ENCODE results near the gene MANEAL. TPM values are rescaled to one million over a fixed set of nuclear protein-coding genes. Genes with fewer than 3 reads are reported as not detected.

MANEAL gene
- total RNA-seq, 1 donor from 2014 or later: 1.4 TPM

GRCh38 chr1:37836788-37837187, 43.1 kb downstream of the MANEAL start:
- no peak overlapping the region for H3K9ac ChIP-seq (ENCODE audit: low read length)
- no peaks in the 10 kb centered on the region for H3K9me3 Mint-ChIP-seq (ENCODE audit: unreplicated experiment)
- no peaks in the 10 kb centered on the region for H3K27me3 Mint-ChIP-seq (ENCODE audit: low read depth, unreplicated experiment)
- H3K36me3 ChIP-seq (ENCODE audit: insufficient read depth, low read length): peaks cover 47% of the 10 kb centered on the region
- TF ChIP-seq EZH2 (IDR thresholded peaks at IDR 0.05; ENCODE audit: insufficient read depth, low read length): no peak
- TF ChIP-seq, protein P1, sequence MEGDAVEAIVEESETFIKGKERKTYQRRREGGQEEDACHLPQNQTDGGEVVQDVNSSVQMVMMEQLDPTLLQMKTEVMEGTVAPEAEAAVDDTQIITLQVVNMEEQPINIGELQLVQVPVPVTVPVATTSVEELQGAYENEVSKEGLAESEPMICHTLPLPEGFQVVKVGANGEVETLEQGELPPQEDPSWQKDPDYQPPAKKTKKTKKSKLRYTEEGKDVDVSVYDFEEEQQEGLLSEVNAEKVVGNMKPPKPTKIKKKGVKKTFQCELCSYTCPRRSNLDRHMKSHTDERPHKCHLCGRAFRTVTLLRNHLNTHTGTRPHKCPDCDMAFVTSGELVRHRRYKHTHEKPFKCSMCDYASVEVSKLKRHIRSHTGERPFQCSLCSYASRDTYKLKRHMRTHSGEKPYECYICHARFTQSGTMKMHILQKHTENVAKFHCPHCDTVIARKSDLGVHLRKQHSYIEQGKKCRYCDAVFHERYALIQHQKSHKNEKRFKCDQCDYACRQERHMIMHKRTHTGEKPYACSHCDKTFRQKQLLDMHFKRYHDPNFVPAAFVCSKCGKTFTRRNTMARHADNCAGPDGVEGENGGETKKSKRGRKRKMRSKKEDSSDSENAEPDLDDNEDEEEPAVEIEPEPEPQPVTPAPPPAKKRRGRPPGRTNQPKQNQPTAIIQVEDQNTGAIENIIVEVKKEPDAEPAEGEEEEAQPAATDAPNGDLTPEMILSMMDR (IDR thresholded peaks at IDR 0.05; ENCODE audit: insufficient read depth, low read depth, low read length): no peak
- FAIRE-seq (no peak), DNase-seq (ENCODE audit: low read depth) (no peak)
- H3K79me2 ChIP-seq (ENCODE audit: insufficient read depth, low read length): peaks cover 10% of the 10 kb centered on the region
- no peak overlapping the region for H3K4me3 Mint-ChIP-seq (ENCODE audit: unreplicated experiment)
- no peaks in the 10 kb centered on the region for H3K9me3 ChIP-seq (ENCODE audit: insufficient read depth, low read depth, low read length)
- H3K4me1 Mint-ChIP-seq (ENCODE audit: low read depth, unreplicated experiment): no peaks in the 10 kb centered on the region
- peaks cover 15% of the 10 kb centered on the region for H3K36me3 Mint-ChIP-seq (ENCODE audit: low read depth, unreplicated experiment)
- no peak overlapping the region for H2AFZ ChIP-seq (ENCODE audit: low read depth, low read length)
- H3K27ac ChIP-seq (ENCODE audit: low read depth, low read length): no peak overlapping the region
- no peak overlapping the region for H3K4me3 ChIP-seq (ENCODE audit: insufficient read depth, low read depth, low read length)
- H3K4me2 ChIP-seq (ENCODE audit: low read length): no peak overlapping the region
- peaks cover 23% of the 10 kb centered on the region for H4K20me1 ChIP-seq (ENCODE audit: insufficient read depth, low read length)
- H3K27me3 ChIP-seq (ENCODE audit: insufficient read depth, low read length): no peaks in the 10 kb centered on the region
- no peak overlapping the region for H3K27ac Mint-ChIP-seq (ENCODE audit: unreplicated experiment)
- H3K4me1 ChIP-seq (ENCODE audit: insufficient read depth, low read length): no peaks in the 10 kb centered on the region

- Mint-ChIP-seq H3K9me3 (ENCODE audit: unreplicated experiment) (no peaks in the 10 kb centered on the region), H3K4me1 (ENCODE audit: low read depth, unreplicated experiment) (no peaks in the 10 kb centered on the region), H3K27me3 (ENCODE audit: low read depth, unreplicated experiment) (no peaks in the 10 kb centered on the region), H3K36me3 (ENCODE audit: low read depth, unreplicated experiment) (peaks cover 2% of the 10 kb centered on the region), H3K27ac (ENCODE audit: unreplicated experiment) (no peak overlapping the region), H3K4me3 (ENCODE audit: unreplicated experiment) (no peak overlapping the region)
- Histone ChIP-seq H3K4me2 (ENCODE audit: low read length) (no peak overlapping the region), H3K79me2 (ENCODE audit: insufficient read depth, low read length) (peaks cover 29% of the 10 kb centered on the region), H3K36me3 (ENCODE audit: insufficient read depth, low read length) (peaks cover 30% of the 10 kb centered on the region), H3K27me3 (ENCODE audit: insufficient read depth, low read length) (no peaks in the 10 kb centered on the region), H2AFZ (ENCODE audit: low read depth, low read length) (no peak overlapping the region), H3K9me3 (ENCODE audit: insufficient read depth, low read depth, low read length) (no peaks in the 10 kb centered on the region), H3K4me3 (ENCODE audit: insufficient read depth, low read depth, low read length) (no peak overlapping the region), H4K20me1 (ENCODE audit: insufficient read depth, low read length) (peaks cover 44% of the 10 kb centered on the region), H3K9ac (ENCODE audit: low read length) (no peak overlapping the region), H3K27ac (ENCODE audit: low read depth, low read length) (no peak overlapping the region), H3K4me1 (ENCODE audit: insufficient read depth, low read length) (no peaks in the 10 kb centered on the region)
- TF ChIP-seq, protein P1 (IDR thresholded peaks at IDR 0.05; ENCODE audit: insufficient read depth, low read depth, low read length): no peak
- no peak for TF ChIP-seq EZH2 (IDR thresholded peaks at IDR 0.05; ENCODE audit: insufficient read depth, low read length)
- FAIRE-seq (no peak), DNase-seq (ENCODE audit: low read depth) (no peak)
Observed at GRCh38 chr1:37839676-37840075, 46.0 kb downstream of the MANEAL start.

DNA sequence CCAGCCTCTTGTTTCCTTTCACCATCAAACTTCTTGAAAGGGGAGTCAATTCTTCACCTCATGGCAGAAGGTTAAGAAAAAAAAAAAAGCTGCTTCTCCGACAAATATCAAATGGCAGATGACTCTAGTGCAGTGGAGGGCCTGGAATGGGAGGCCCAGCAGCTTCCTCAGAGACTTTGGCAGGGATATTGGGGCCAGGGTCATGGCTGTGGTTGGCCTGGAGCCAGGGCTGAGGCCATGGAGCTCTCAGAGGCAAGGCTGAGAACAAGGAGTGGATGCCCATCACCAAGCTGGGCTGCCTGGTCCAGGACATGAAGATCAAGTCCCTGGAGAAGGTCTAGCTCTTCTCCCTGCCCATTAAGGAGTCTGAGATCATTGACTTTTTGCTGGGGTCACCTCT, 47.1 kb downstream of the MANEAL start:
- Histone ChIP-seq H2AFZ (ENCODE audit: low read depth, low read length) (no peak overlapping the region), H3K27me3 (ENCODE audit: insufficient read depth, low read length) (no peaks in the 10 kb centered on the region), H3K4me1 (ENCODE audit: insufficient read depth, low read length) (no peaks in the 10 kb centered on the region), H3K9me3 (ENCODE audit: insufficient read depth, low read depth, low read length) (no peaks in the 10 kb centered on the region), H3K9ac (ENCODE audit: low read length) (no peak overlapping the region), H4K20me1 (ENCODE audit: insufficient read depth, low read length) (peaks cover 50% of the 10 kb centered on the region), H3K4me2 (ENCODE audit: low read length) (no peak overlapping the region), H3K79me2 (ENCODE audit: insufficient read depth, low read length) (peaks cover 36% of the 10 kb centered on the region), H3K36me3 (ENCODE audit: insufficient read depth, low read length) (peaks cover 21% of the 10 kb centered on the region), H3K27ac (ENCODE audit: low read depth, low read length) (no peak overlapping the region), H3K4me3 (ENCODE audit: insufficient read depth, low read depth, low read length) (no peak overlapping the region)
- FAIRE-seq: no peak
- H3K9me3 Mint-ChIP-seq (ENCODE audit: unreplicated experiment): no peaks in the 10 kb centered on the region
- no peak for TF ChIP-seq EZH2 (IDR thresholded peaks at IDR 0.05; ENCODE audit: insufficient read depth, low read length)
- TF ChIP-seq, protein P1 (IDR thresholded peaks at IDR 0.05; ENCODE audit: insufficient read depth, low read depth, low read length): no peak
- no peak overlapping the region for H3K4me3 Mint-ChIP-seq (ENCODE audit: unreplicated experiment)
- DNase-seq (ENCODE audit: low read depth): no peak
- peaks cover 4% of the 10 kb centered on the region for H3K36me3 Mint-ChIP-seq (ENCODE audit: low read depth, unreplicated experiment)
- H3K27ac Mint-ChIP-seq (ENCODE audit: unreplicated experiment): no peak overlapping the region
- peaks cover 3% of the 10 kb centered on the region for H3K4me1 Mint-ChIP-seq (ENCODE audit: low read depth, unreplicated experiment)
- no peaks in the 10 kb centered on the region for H3K27me3 Mint-ChIP-seq (ENCODE audit: low read depth, unreplicated experiment)

Measured in astrocyte (in vitro differentiated cells and primary cell).